B cell (primary cell): Measurements from ENCODE around the gene THSD4.

Experiments used
- EZH2 ChIP-seq: IDR thresholded peaks from 2 replicates; pipeline ENCODE4 v1.6.1; 2012; ENCODE audit warnings: borderline replicate concordance, low read depth, mild to moderate bottlenecking, moderate library complexity, low read length; ENCODE audit not compliant: insufficient read depth, poor library complexity, severe bottlenecking
- TF ChIP-seq, protein P1 (sequence below): fragments of 200-600 bp; IDR thresholded peaks from one replicate; pipeline ENCODE4 v1.8.0; 2022; ENCODE audit warnings: antibody characterized with exemption, mild to moderate bottlenecking

DNA sequence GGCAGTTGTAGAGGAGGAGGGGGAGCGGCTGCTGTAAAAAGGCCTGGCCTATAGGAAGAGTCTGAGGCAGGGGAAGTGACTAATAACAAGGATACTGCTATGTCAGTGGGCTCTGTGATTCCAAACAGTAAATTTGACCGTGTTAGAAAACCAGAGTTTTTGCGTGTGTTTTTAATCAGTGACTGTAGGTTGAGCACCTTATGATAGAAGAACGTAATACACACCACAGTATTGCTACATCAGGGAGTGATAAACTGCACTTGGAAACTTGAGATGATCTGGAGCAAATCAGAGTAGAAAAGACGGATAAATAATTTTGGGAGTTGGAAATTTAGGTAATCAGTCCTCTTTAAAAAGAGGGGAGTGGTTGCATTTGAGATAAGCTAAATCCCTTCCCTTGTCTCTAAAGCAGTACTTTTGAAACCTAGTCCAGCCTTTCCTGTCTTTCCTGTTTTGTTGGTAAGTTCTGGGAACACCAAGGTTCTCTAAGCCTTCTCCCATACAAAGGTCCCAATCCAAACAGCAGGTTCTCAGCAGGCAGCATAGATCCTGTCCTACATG is 564.6 kb downstream of the THSD4 start:
- TF ChIP-seq, protein P1, sequence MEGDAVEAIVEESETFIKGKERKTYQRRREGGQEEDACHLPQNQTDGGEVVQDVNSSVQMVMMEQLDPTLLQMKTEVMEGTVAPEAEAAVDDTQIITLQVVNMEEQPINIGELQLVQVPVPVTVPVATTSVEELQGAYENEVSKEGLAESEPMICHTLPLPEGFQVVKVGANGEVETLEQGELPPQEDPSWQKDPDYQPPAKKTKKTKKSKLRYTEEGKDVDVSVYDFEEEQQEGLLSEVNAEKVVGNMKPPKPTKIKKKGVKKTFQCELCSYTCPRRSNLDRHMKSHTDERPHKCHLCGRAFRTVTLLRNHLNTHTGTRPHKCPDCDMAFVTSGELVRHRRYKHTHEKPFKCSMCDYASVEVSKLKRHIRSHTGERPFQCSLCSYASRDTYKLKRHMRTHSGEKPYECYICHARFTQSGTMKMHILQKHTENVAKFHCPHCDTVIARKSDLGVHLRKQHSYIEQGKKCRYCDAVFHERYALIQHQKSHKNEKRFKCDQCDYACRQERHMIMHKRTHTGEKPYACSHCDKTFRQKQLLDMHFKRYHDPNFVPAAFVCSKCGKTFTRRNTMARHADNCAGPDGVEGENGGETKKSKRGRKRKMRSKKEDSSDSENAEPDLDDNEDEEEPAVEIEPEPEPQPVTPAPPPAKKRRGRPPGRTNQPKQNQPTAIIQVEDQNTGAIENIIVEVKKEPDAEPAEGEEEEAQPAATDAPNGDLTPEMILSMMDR = no peak
- no peak for TF ChIP-seq EZH2
